ENCODE data around the gene TRMT1L. TPM values are rescaled to one million over a fixed set of nuclear protein-coding genes. Genes with fewer than 3 reads are reported as not detected.

The TRMT1L gene
- polyA plus RNA-seq, 3 donors: 5.0 to 11.5 (median 7.4) TPM

DNA sequence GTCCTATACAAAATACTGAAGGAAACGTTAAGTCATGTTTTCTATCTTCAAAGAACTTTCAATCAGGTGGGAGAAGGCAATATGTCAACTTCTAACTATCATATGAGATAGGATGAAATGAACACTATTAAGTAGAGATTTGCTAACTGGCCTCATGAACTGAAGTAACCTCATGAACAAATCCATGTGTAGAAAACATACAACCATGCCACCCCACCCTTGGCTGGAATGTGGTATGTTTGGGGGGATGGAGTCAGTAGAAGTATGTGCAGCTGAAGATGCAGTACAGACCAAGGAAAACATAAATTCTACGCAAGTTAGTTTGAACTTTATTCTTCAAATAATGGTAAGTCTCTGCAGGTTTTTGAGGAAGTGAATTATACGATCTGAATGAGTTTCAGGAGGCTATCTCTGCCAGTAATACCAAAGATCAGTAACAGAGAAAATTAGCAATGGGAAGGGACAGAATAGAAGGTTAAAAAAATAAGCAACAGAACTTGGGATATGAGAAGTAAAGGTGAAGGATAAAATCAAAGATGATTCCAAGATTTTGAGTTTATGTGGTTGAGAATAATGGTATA, 4.5 kb downstream of the TRMT1L start:
- Mint-ChIP-seq H3K4me3 (peak overlapping the region; percentile 0 to 47), H3K36me3 (peaks cover 27 to 37% of the 10 kb centered on the region in 2 donors), H3K9me3 (peaks cover 0 to 2% (median 0%) of the 10 kb centered on the region in 7 donors), H3K4me1 (peaks cover 38% of the 10 kb centered on the region), H3K27ac (peak overlapping the region in 4 of 7 donors; percentile 1 to 22 (median 12)), H3K27me3 (ENCODE audit: low read depth in 3 of 3) (no peaks in the 10 kb centered on the region)
- no peak overlapping the region for H3K9ac ChIP-seq (ENCODE audit: insufficient read depth, low read length, poor library complexity, severe bottlenecking)
- WGBS (ENCODE audit: insufficient coverage): no CpG with 5 or more reads among the region's 3 CpGs
- no peak overlapping the region for H3K4me2 ChIP-seq (replicated peaks; ENCODE audit: extremely low read depth, low read length, poor library complexity, severe bottlenecking)
- H3K4me3 ChIP-seq (replicated peaks in 1 of 3; ENCODE audit: low read depth in 2 of 3, low read length in 3 of 3): no peak overlapping the region
- no peaks in the 10 kb centered on the region for H3K9me3 ChIP-seq (replicated peaks in 1 of 2; ENCODE audit: control insufficient read depth in 1 of 2, insufficient read depth in 1 of 2, low read length in 2 of 2)
- H3K27me3 ChIP-seq (ENCODE audit: control insufficient read depth in 2 of 2, insufficient read depth in 2 of 2, low read length in 2 of 2): no peaks in the 10 kb centered on the region
- H3K36me3 ChIP-seq (replicated peaks in 1 of 2; ENCODE audit: control insufficient read depth in 1 of 2, insufficient read depth in 2 of 2, low read length in 2 of 2): peaks cover 36 to 45% of the 10 kb centered on the region in 2 donors
- DNase-seq: no peak
- no peak overlapping the region for H2AFZ ChIP-seq (ENCODE audit: insufficient read depth, low read depth, low read length, poor library complexity, severe bottlenecking)
- intact Hi-C loops (cut with micrococcal nuclease): loop anchor here in 1 of 2 donors (10.0 kb wide), 2 partner anchors 163 to 1223 kb away; partner anchors contain the start of genes IVNS1ABP, ODR4 and TPR
- no peaks in the 10 kb centered on the region for H4K20me1 ChIP-seq (ENCODE audit: insufficient read depth, low read length)
- H3K27ac ChIP-seq (ENCODE audit: low read depth in 1 of 2, low read length in 2 of 2): peak overlapping the region in 1 of 2 donors; percentile 2
- peaks cover 34% of the 10 kb centered on the region for H3K79me2 ChIP-seq (ENCODE audit: insufficient read depth, low read length)
- TF ChIP-seq, protein P1, sequence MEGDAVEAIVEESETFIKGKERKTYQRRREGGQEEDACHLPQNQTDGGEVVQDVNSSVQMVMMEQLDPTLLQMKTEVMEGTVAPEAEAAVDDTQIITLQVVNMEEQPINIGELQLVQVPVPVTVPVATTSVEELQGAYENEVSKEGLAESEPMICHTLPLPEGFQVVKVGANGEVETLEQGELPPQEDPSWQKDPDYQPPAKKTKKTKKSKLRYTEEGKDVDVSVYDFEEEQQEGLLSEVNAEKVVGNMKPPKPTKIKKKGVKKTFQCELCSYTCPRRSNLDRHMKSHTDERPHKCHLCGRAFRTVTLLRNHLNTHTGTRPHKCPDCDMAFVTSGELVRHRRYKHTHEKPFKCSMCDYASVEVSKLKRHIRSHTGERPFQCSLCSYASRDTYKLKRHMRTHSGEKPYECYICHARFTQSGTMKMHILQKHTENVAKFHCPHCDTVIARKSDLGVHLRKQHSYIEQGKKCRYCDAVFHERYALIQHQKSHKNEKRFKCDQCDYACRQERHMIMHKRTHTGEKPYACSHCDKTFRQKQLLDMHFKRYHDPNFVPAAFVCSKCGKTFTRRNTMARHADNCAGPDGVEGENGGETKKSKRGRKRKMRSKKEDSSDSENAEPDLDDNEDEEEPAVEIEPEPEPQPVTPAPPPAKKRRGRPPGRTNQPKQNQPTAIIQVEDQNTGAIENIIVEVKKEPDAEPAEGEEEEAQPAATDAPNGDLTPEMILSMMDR (IDR thresholded peaks at IDR 0.05): no peak
- H3K4me1 ChIP-seq (ENCODE audit: control insufficient read depth in 1 of 2, insufficient read depth in 2 of 2, low read length in 2 of 2): peaks cover 17 to 37% of the 10 kb centered on the region in 2 donors

DNA sequence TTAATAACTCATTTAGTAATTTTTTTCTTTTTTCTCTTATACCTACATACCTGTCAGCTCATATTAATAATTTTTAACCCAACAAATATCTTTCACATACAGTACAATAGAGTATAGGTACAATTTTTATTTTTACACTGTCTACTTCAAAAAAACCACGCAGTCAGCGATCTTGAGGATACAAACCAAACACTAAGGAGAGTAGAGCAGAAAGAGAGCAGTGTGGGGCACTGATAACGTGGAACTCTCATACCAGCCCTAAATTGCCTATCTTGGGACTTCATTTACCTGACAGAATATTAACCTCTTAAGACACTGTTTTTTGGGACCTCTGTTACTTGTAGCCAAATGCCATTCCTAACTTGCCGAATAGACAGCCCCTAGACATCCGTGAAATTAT, 5.5 kb downstream of the TRMT1L start:
- Histone ChIP-seq H3K27me3 (ENCODE audit: control insufficient read depth in 2 of 2, insufficient read depth in 2 of 2, low read length in 2 of 2) (no peaks in the 10 kb centered on the region), H3K4me3 (replicated peaks in 1 of 3; ENCODE audit: low read depth in 2 of 3, low read length in 3 of 3) (no peak overlapping the region), H4K20me1 (ENCODE audit: insufficient read depth, low read length) (no peaks in the 10 kb centered on the region), H3K4me1 (ENCODE audit: control insufficient read depth in 1 of 2, insufficient read depth in 2 of 2, low read length in 2 of 2) (peaks cover 17 to 37% of the 10 kb centered on the region in 2 donors), H3K4me2 (replicated peaks; ENCODE audit: extremely low read depth, low read length, poor library complexity, severe bottlenecking) (no peak overlapping the region), H2AFZ (ENCODE audit: insufficient read depth, low read depth, low read length, poor library complexity, severe bottlenecking) (no peak overlapping the region), H3K9me3 (replicated peaks in 1 of 2; ENCODE audit: control insufficient read depth in 1 of 2, insufficient read depth in 1 of 2, low read length in 2 of 2) (no peaks in the 10 kb centered on the region), H3K9ac (ENCODE audit: insufficient read depth, low read length, poor library complexity, severe bottlenecking) (no peak overlapping the region), H3K79me2 (ENCODE audit: insufficient read depth, low read length) (peaks cover 30% of the 10 kb centered on the region), H3K36me3 (replicated peaks in 1 of 2; ENCODE audit: control insufficient read depth in 1 of 2, insufficient read depth in 2 of 2, low read length in 2 of 2) (peaks cover 45 to 56% of the 10 kb centered on the region in 2 donors), H3K27ac (ENCODE audit: low read depth in 1 of 2, low read length in 2 of 2) (no peak overlapping the region)
- TF ChIP-seq, protein P1 (IDR thresholded peaks at IDR 0.05): no peak
- H3K27ac Mint-ChIP-seq: no peak overlapping the region
- intact Hi-C loops (cut with micrococcal nuclease): loop anchor here in 1 of 2 donors (10.0 kb wide), 2 partner anchors 164 to 1224 kb away; partner anchors contain the start of genes IVNS1ABP, ODR4 and TPR
- H3K36me3 Mint-ChIP-seq: peaks cover 31 to 42% of the 10 kb centered on the region in 2 donors
- no peak overlapping the region for H3K4me3 Mint-ChIP-seq
- WGBS (ENCODE audit: insufficient coverage): no CpG with 5 or more reads among the region's 5 CpGs
- peaks cover 38% of the 10 kb centered on the region for H3K4me1 Mint-ChIP-seq
- peaks cover 0 to under 1% (median 0%) of the 10 kb centered on the region in 7 donors for H3K9me3 Mint-ChIP-seq
- DNase-seq: no peak
- H3K27me3 Mint-ChIP-seq (ENCODE audit: low read depth in 3 of 3): no peaks in the 10 kb centered on the region

Data from CD14-positive monocyte (primary cell).